H9 (cell line): ENCODE results near the gene FGA. TPM values are rescaled to one million over a fixed set of nuclear protein-coding genes. Genes with fewer than 3 reads are reported as not detected.

ENCODE experiments used
- DNase-seq: peaks from one replicate; pipeline ENCODE4 v3.0.0-alpha.2; 2017
- H2AFZ ChIP-seq: one replicate; pipeline ENCODE4 v1.6.1; 2013; ENCODE audit warnings: mild to moderate bottlenecking, low read length, control low read depth, moderate library complexity
- H2AK5ac ChIP-seq: 2 replicates; pipeline ENCODE4 v1.6.1; 2013; ENCODE audit warnings: low read length, control low read depth, mixed read lengths; ENCODE audit not compliant: insufficient read length
- H2BK120ac ChIP-seq: one replicate; pipeline ENCODE4 v1.6.1; 2013; ENCODE audit warnings: low read depth, mild to moderate bottlenecking, low read length, control low read depth, inconsistent platforms; ENCODE audit not compliant: poor library complexity, severe bottlenecking
- H2BK12ac ChIP-seq: 2 replicates; pipeline ENCODE4 v1.6.1; 2013; ENCODE audit warnings: low read length, control low read depth, mixed read lengths, low read depth; ENCODE audit not compliant: insufficient read length
- H2BK15ac ChIP-seq: 2 replicates; pipeline ENCODE4 v1.6.1; 2013; ENCODE audit warnings: low read depth, low read length, control low read depth
- H2BK20ac ChIP-seq: one replicate; pipeline ENCODE4 v1.6.1; 2013; ENCODE audit warnings: low read depth, mild to moderate bottlenecking, low read length, control low read depth, inconsistent platforms; ENCODE audit not compliant: poor library complexity, severe bottlenecking
- H2BK5ac ChIP-seq: 2 replicates; pipeline ENCODE4 v1.6.1; 2013; ENCODE audit warnings: low read length, control low read depth, mixed read lengths; ENCODE audit not compliant: insufficient read length
- H3K14ac ChIP-seq: 2 replicates; pipeline ENCODE4 v1.6.1; 2013; ENCODE audit warnings: low read length, control low read depth; ENCODE audit not compliant: insufficient read depth
- H3K18ac ChIP-seq: 2 replicates; pipeline ENCODE4 v1.6.1; 2013; ENCODE audit warnings: low read depth, mild to moderate bottlenecking, mixed read lengths, low read length, control low read depth; ENCODE audit not compliant: insufficient read length
- H3K23ac ChIP-seq: 2 replicates; pipeline ENCODE4 v1.6.1; 2013; ENCODE audit warnings: low read length, control low read depth, mixed read lengths, low read depth; ENCODE audit not compliant: insufficient read length
- H3K23me2 ChIP-seq: 2 replicates; pipeline ENCODE4 v1.6.1; 2013; ENCODE audit warnings: low read depth, mild to moderate bottlenecking, mixed read lengths, low read length, control low read depth; ENCODE audit not compliant: insufficient read length, poor library complexity, severe bottlenecking
- H3K27ac ChIP-seq: 2 replicates; pipeline ENCODE4 v1.5.1; 2013; ENCODE audit warnings: low read length, control low read depth, mixed read lengths, low read depth; ENCODE audit not compliant: insufficient read length
- H3K27me3 ChIP-seq: 2 replicates; pipeline ENCODE4 v1.6.1; 2013; ENCODE audit warnings: low read length, control low read depth, inconsistent platforms; ENCODE audit not compliant: insufficient read depth
- H3K4ac ChIP-seq: 2 replicates; pipeline ENCODE4 v1.6.1; 2013; ENCODE audit warnings: low read depth, mild to moderate bottlenecking, control low read depth, inconsistent platforms, low read length, moderate library complexity
- H3K4me1 ChIP-seq: 2 replicates; pipeline ENCODE4 v1.6.1; 2013; ENCODE audit warnings: low read length, control low read depth, inconsistent platforms; ENCODE audit not compliant: insufficient read depth
- H3K4me2 ChIP-seq: 2 replicates; pipeline ENCODE4 v1.6.1; 2013; ENCODE audit warnings: low read length, control low read depth, mixed read lengths; ENCODE audit not compliant: insufficient read length, insufficient read depth
- H3K56ac ChIP-seq: 2 replicates; pipeline ENCODE4 v1.6.1; 2013; ENCODE audit warnings: low read depth, mild to moderate bottlenecking, mixed read lengths, low read length, control low read depth; ENCODE audit not compliant: insufficient read length
- H3K79me1 ChIP-seq: 2 replicates; pipeline ENCODE4 v1.6.1; 2013; ENCODE audit warnings: low read depth, mild to moderate bottlenecking, moderate library complexity, low read length, control low read depth, inconsistent platforms; ENCODE audit not compliant: insufficient read depth, poor library complexity, severe bottlenecking
- H3K79me2 ChIP-seq: 2 replicates; pipeline ENCODE4 v1.6.1; 2013; ENCODE audit warnings: low read length, control low read depth, inconsistent platforms; ENCODE audit not compliant: insufficient read depth
- H3K9ac ChIP-seq: 2 replicates; pipeline ENCODE4 v1.6.1; 2013; ENCODE audit warnings: low read length, control low read depth, mixed read lengths; ENCODE audit not compliant: insufficient read length; ENCODE audit errors: extremely low read depth
- H3K9me3 ChIP-seq: one replicate; pipeline ENCODE4 v1.6.1; 2013; ENCODE audit warnings: low read depth, low read length, inconsistent platforms; ENCODE audit not compliant: control insufficient read depth
- H3T11ph ChIP-seq: one replicate; pipeline ENCODE4 v1.6.1; 2013; ENCODE audit warnings: mild to moderate bottlenecking, low read length, control low read depth, inconsistent platforms
- H4K20me1 ChIP-seq: one replicate; pipeline ENCODE4 v1.6.1; 2013; ENCODE audit not compliant: control insufficient read depth, insufficient read length, insufficient read depth
- H4K5ac ChIP-seq: 2 replicates; pipeline ENCODE4 v1.6.1; 2013; ENCODE audit warnings: low read depth, mild to moderate bottlenecking, mixed read lengths, low read length, control low read depth; ENCODE audit not compliant: insufficient read length
- H4K8ac ChIP-seq: replicated peaks from 2 replicates; pipeline ENCODE4 v1.6.1; 2013; ENCODE audit warnings: low read length, control low read depth, mixed read lengths, low read depth; ENCODE audit not compliant: insufficient read length
- H4K91ac ChIP-seq: 2 replicates; pipeline ENCODE4 v1.6.1; 2013; ENCODE audit warnings: low read depth, mild to moderate bottlenecking, moderate library complexity, mixed read lengths, low read length, control low read depth; ENCODE audit not compliant: insufficient read length
- H3K27ac Mint-ChIP-seq, 3 experiments: 2 replicates in 2 of 3; 3 replicates in 1 of 3; pipeline ENCODE4 v1.8.0; 2020 to 2021; ENCODE audit warnings: mixed read lengths in 3 of 3, mild to moderate bottlenecking in 1 of 3, moderate library complexity in 1 of 3
- H3K27me3 Mint-ChIP-seq: 2 replicates; pipeline ENCODE4 v1.8.0; 2021; ENCODE audit warnings: low read depth, mild to moderate bottlenecking, moderate library complexity, mixed read lengths
- H3K36me3 Mint-ChIP-seq, 3 experiments: 2 replicates in 2 of 3; 3 replicates in 1 of 3; pipeline ENCODE4 v1.8.0; 2020 to 2021; ENCODE audit warnings: low read depth in 3 of 3, mixed read lengths in 3 of 3; ENCODE audit not compliant: insufficient read depth in 1 of 3
- H3K4me1 Mint-ChIP-seq, 2 experiments: 2 replicates each; pipeline ENCODE4 v1.8.0; 2020; ENCODE audit warnings: mixed read lengths in 2 of 2
- H3K4me3 Mint-ChIP-seq, 2 experiments: 2 replicates in 1 of 2; 3 replicates in 1 of 2; pipeline ENCODE4 v1.8.0; 2020 to 2021; ENCODE audit warnings: mild to moderate bottlenecking in 2 of 2, mixed read lengths in 2 of 2, moderate library complexity in 1 of 2
- H3K9me3 Mint-ChIP-seq, 2 experiments: 2 replicates in 1 of 2; 3 replicates in 1 of 2; pipeline ENCODE4 v1.8.0; 2020; ENCODE audit warnings: mild to moderate bottlenecking in 2 of 2, mixed read lengths in 2 of 2, moderate library complexity in 1 of 2
- CTCF ChIP-seq: fragments of 200-600 bp; sonication (generic); conservative IDR thresholded peaks from 3 replicates; pipeline ENCODE4 v1.8.0; 2021; ENCODE audit warnings: antibody characterized with exemption, mild to moderate bottlenecking
- WGBS: extraction: QIAGEN DNeasy Blood & Tissue Kit; methylation state at CpG from one replicate; pipeline ENCODE4 v1.1.7; 2013; ENCODE audit warnings: missing lambda C conversion rate, low lambda C conversion rate, mixed read lengths; ENCODE audit not compliant: insufficient read length; ENCODE audit errors: extremely low coverage; 5-methylcytosine and 5-hydroxymethylcytosine counted together
- total RNA-seq: library from RNA; stranded (reverse); gene quantifications from 2 replicates; pipeline ENCODE4 v1.2.1, GENCODE V29; 2021

Gene FGA
- total RNA-seq, 1 experiment from 2014 or later = not detected

- H3K4ac ChIP-seq = no peak overlapping the region
- H4K91ac ChIP-seq = no peak overlapping the region
- no peak overlapping the region for H2BK20ac ChIP-seq
- no peaks in the 10 kb centered on the region for H3K27me3 Mint-ChIP-seq
- no peak overlapping the region for H3K9ac ChIP-seq
- no peak overlapping the region for H3K27ac ChIP-seq
- H3K23ac ChIP-seq = no peak overlapping the region
- no peaks in the 10 kb centered on the region for H3K27me3 ChIP-seq
- no peak for TF ChIP-seq CTCF
- no peak overlapping the region for H2AFZ ChIP-seq
- H3K18ac ChIP-seq = no peak overlapping the region
- H4K8ac ChIP-seq = no peak overlapping the region
- no peaks in the 10 kb centered on the region for H3K9me3 ChIP-seq
- H3K4me1 Mint-ChIP-seq = peaks cover 3% of the 10 kb centered on the region in 2 experiments; a peak in 2 of 4 replicates
- H3K56ac ChIP-seq = no peak overlapping the region
- no peak overlapping the region for H2BK5ac ChIP-seq
- H3K4me3 Mint-ChIP-seq = no peak overlapping the region
- no peaks in the 10 kb centered on the region for H3K23me2 ChIP-seq
- H3K14ac ChIP-seq = no peak overlapping the region
- no peak overlapping the region for H3T11ph ChIP-seq
- no peaks in the 10 kb centered on the region for H3K79me2 ChIP-seq
- H2BK12ac ChIP-seq = no peak overlapping the region
- no peak overlapping the region for H2BK120ac ChIP-seq
- no peaks in the 10 kb centered on the region for H3K79me1 ChIP-seq
- H3K9me3 Mint-ChIP-seq = no peaks in the 10 kb centered on the region
- no peaks in the 10 kb centered on the region for H4K20me1 ChIP-seq
- no peaks in the 10 kb centered on the region for H3K36me3 Mint-ChIP-seq
- no peak overlapping the region for H2AK5ac ChIP-seq
- no peak for DNase-seq
- H3K27ac Mint-ChIP-seq = no peak overlapping the region
- H4K5ac ChIP-seq = no peak overlapping the region
- WGBS = no CpG with 5 or more reads among the region's 3 CpGs
- no peak overlapping the region for H2BK15ac ChIP-seq
- H3K4me1 ChIP-seq = no peaks in the 10 kb centered on the region
- H3K4me2 ChIP-seq = no peak overlapping the region
Measured at GRCh38 chr4:154608361-154609252, 18.1 kb upstream of the FGA start.
